Stimulated activated CD4-positive, alpha-beta T cell treated with anti-CD3 and anti-CD28 coated beads, Interleukin-12 subunit alpha, Interleukin-12 subunit beta, amount 100 ng/mL, for 48 hours (primary cell): ENCODE data around the gene BCL2L13.
A peak's percentile ranks its signal among the peaks of the same experiment; 100 is the strongest.
"Not testable (repeated sequence)": the region's sequence is repeated elsewhere in the genome, so short reads cannot be mapped to it uniquely, and the experiment has no call there.

Source experiments
- DNase-seq, 3 donors: peaks; one replicate each; pipeline ENCODE4 v3.0.0-alpha.2; 2020; ENCODE audit warnings: low read depth in 2 of 3, low spot score in 1 of 3

The BCL2L13 gene

GRCh38 chr22:17753401-17753989 lies 114.9 kb downstream of the BCL2L13 start:
- no peak for DNase-seq

- peak in 1 of 3 donors; percentile 23 for DNase-seq
Measured at GRCh38 chr22:17754233-17754925, 115.8 kb downstream of the BCL2L13 start.

- DNase-seq, result no peak
Measured at GRCh38 chr22:17761138-17761488, 122.6 kb downstream of the BCL2L13 start.

DNA sequence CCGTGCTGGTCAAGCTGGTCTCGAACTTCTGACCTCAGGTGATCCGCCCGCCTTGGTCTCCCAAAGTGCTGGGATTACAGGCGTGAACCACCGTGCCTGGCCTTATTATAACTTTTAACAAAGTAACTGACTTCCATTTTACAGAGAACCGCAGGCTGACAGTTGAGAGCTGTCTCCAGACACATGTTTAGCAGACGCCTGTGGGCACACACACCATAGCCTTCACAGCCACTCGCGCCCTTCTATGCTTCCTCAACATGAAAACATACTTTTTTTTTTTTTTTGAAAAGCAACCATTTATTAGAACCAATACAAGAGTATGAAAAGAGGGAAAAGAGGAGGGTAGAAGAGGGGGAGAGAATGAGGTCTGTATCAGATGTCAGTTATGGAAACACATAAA lies 124.9 kb downstream of the BCL2L13 start:
- not testable (repeated sequence) for DNase-seq

- no peak for DNase-seq
Measured at GRCh38 chr22:17764036-17764435, 125.5 kb downstream of the BCL2L13 start.

DNA sequence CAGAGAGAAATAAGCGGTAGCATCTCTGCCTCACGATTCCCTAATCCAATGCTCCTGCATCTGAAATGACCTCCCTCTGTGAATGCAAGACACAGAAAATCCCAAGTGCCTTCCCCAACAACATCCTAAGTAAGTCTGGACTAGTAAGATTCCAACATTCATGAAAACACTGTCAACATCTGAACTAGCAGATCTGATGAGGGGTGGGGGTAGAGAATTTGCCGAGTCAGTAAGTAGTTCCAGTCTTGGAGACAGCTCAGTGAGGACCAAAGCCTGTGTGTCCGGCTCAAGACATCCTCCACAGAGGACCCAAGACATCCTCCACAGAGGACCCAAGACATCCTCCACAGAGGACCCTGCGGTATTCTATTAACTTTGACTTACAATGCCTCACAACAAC lies 126.3 kb downstream of the BCL2L13 start:
- DNase-seq, result not testable (repeated sequence)

GRCh38 chr22:17767233-17768065 lies 128.9 kb downstream of the BCL2L13 start:
- DNase-seq, result peak; percentile 49 to 64 (median 59)

GRCh38 chr22:17769013-17769715 lies 130.6 kb downstream of the BCL2L13 start:
- DNase-seq, result no peak

- DNase-seq, result no peak
Measured at GRCh38 chr22:17769716-17770082, 131.1 kb downstream of the BCL2L13 start.

DNA sequence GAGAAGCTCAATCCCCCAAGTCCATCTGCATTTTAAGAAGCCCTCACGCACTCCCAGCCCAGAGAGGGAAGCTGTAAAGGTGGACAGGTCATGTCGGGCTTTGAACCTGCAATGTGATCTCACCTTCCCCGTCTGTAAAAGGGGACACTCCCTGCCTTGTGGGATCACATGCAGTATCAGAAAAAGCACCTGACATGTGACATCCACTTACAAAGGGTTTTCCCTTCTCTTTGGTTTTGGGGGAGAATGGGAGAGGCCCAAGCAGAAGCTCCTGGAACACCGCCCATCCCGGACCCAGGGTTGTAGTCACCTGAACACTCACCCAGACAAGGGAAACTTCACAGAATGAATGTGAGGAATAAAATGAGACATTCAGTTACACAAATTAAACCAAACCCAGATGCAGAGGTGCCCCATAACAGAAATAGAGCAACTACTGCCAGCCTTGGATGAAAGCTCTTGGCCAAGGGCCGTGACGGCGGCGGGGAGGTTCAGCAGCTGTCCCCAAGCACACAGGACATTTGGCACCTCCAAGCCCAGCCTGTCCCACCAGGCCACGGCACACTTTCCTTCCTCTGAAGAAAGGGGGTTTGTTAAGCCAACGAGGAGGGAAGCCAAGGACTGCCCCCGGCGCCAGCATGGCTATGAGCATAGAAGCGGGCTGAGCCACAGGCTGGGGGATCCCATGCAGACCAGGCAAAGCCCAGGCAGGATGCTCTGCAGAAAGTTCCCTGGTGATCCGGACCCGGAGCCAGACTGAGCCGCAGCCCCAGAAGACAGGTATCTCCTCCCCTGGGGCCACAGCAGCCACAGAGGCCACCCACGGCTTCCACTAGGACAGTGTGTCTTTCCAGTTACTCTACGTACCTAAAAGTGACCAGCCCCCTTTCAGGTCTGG lies 131.9 kb downstream of the BCL2L13 start:
- no peak for DNase-seq

- DNase-seq, result no peak
Measured at GRCh38 chr22:17772249-17772957, 133.8 kb downstream of the BCL2L13 start.

GRCh38 chr22:17772958-17773605 lies 134.5 kb downstream of the BCL2L13 start:
- no peak for DNase-seq

- DNase-seq, result peak; percentile 42 to 61 (median 43)
Measured at GRCh38 chr22:17773606-17774205, 135.1 kb downstream of the BCL2L13 start.

DNA sequence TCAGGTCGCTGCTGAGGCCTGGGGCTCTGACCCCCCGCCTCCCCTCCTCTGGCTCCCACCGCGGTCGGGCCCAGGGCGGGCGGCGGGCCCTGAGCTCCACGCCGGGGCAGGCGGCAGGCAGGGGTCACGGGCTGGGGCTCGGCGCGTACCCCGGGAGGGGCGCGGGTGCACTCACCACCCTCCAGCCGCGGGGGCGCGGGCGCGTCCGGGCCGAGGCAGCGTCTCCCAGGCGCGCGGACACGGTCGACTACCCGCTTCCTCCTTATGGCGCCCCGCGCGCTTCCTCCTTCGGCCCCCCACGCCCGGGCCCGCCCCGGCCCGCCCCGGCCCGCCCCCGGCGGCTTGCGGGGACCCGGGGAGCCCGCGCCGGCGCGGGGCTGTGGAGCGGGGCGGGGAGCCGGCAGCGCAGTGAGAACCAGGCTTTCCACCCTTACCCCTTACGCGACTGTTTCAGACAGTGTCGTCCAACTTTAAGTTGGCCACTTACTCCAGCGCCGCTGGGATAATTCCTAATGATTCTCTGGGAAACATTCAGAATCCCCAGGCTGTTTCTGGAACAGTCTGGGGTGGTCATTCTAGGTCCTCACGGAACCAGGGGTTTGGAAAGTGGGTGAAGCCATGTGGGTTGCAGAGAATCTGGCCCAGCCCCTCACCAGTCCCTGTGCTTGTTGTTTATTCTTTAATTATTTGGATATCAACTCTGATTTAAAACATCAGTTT lies 135.8 kb downstream of the BCL2L13 start, which contains the start of gene BID:
Gene BID, minus strand, starts transcription at position 264 of the 720 bp plus-strand sequence. CDS start 24,353 bp downstream, outside the sequence.
- no peak for DNase-seq

- no peak for DNase-seq
Measured at GRCh38 chr22:17774926-17775685, 136.5 kb downstream of the BCL2L13 start.

GRCh38 chr22:17775781-17776465 lies 137.4 kb downstream of the BCL2L13 start:
- no peak for DNase-seq
